Measurements from ENCODE around the gene TLE1. TPM values are rescaled to one million over a fixed set of nuclear protein-coding genes. Genes with fewer than 3 reads are reported as not detected.

TLE1 gene
- total RNA-seq, 1 donor from 2014 or later = 40.0 TPM

DNA sequence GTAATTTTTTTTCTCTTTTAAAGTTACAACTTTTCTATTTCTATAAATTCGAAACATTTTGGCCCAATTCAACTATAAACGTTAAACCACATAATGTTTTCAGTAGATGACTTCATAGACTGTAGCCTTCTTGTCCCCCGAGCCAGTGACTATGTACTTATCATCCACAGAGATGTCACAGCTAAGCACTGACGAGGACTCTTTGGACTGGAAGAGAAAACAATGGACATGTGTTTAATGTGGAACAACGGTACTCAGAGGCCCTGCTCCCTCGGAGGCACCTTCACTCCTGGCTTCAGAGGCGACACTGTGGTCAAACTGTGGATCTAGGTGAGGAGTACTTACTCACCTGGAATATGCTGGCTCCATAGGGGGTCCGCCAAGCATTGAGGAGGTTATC is 105.2 kb downstream of the TLE1 start:
- Histone ChIP-seq H3K4me3 (ENCODE audit: low read depth, low read length) (no peak overlapping the region), H3K36me3 (ENCODE audit: control insufficient read depth, insufficient read depth, low read length) (peaks cover 4% of the 10 kb centered on the region), H3K27me3 (ENCODE audit: control insufficient read depth, insufficient read depth, low read length) (no peaks in the 10 kb centered on the region)
- no peak for TF ChIP-seq CTCF (IDR thresholded peaks at IDR 0.05; ENCODE audit: insufficient read depth, low read length, severe bottlenecking)
- DNase-seq (ENCODE audit: low read depth) (no peak), FAIRE-seq (peak; percentile 32)

GRCh38 chr9:81581986-81582385 is 107.4 kb downstream of the TLE1 start:
- Histone ChIP-seq H3K27me3 (ENCODE audit: control insufficient read depth, insufficient read depth, low read length) (no peaks in the 10 kb centered on the region), H3K36me3 (ENCODE audit: control insufficient read depth, insufficient read depth, low read length) (peaks cover 4% of the 10 kb centered on the region), H3K4me3 (ENCODE audit: low read depth, low read length) (no peak overlapping the region)
- FAIRE-seq (no peak), DNase-seq (ENCODE audit: low read depth) (no peak)
- TF ChIP-seq CTCF (IDR thresholded peaks at IDR 0.05; ENCODE audit: insufficient read depth, low read length, severe bottlenecking) = no peak

GRCh38 chr9:81579381-81579780 is 110.0 kb downstream of the TLE1 start:
- peaks cover 1% of the 10 kb centered on the region for H3K36me3 ChIP-seq (ENCODE audit: control insufficient read depth, insufficient read depth, low read length)
- DNase-seq (ENCODE audit: low read depth) (no peak), FAIRE-seq (no peak)
- no peak overlapping the region for H3K4me3 ChIP-seq (ENCODE audit: low read depth, low read length)
- no peaks in the 10 kb centered on the region for H3K27me3 ChIP-seq (ENCODE audit: control insufficient read depth, insufficient read depth, low read length)
- TF ChIP-seq CTCF (IDR thresholded peaks at IDR 0.05; ENCODE audit: insufficient read depth, low read length, severe bottlenecking) = no peak

DNA sequence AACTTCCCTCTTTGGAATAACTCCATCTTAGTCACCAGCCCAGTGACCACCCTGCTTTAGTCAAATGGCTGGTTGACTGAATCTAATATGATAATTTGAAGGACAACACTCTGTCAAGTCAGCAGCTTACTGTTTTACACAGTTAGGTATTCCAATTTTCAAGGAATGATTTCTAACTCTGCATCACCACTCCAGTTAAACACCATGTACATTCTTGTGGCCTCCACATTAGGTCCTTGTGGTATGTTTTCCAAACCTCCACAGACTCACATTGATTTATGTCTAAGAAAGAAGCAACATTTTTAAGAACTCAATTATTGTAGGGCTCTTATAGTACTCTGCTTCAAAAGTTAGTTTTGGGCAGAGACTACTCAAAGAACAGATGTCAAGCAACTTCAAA is 110.7 kb downstream of the TLE1 start:
- Histone ChIP-seq H3K27me3 (ENCODE audit: control insufficient read depth, insufficient read depth, low read length) (no peaks in the 10 kb centered on the region), H3K4me3 (ENCODE audit: low read depth, low read length) (no peak overlapping the region), H3K36me3 (ENCODE audit: control insufficient read depth, insufficient read depth, low read length) (no peaks in the 10 kb centered on the region)
- FAIRE-seq (no peak), DNase-seq (ENCODE audit: low read depth) (no peak)
- no peak for TF ChIP-seq CTCF (IDR thresholded peaks at IDR 0.05; ENCODE audit: insufficient read depth, low read length, severe bottlenecking)

- FAIRE-seq = no peak
- TF ChIP-seq CTCF (IDR thresholded peaks at IDR 0.05; ENCODE audit: insufficient read depth, low read length, severe bottlenecking) = no peak
- no peaks in the 10 kb centered on the region for H3K36me3 ChIP-seq (ENCODE audit: control insufficient read depth, insufficient read depth, low read length)
- no peak overlapping the region for H3K4me3 ChIP-seq (ENCODE audit: low read depth, low read length)
- DNase-seq (ENCODE audit: low read depth) = peak; percentile 28
- H3K27me3 ChIP-seq (ENCODE audit: control insufficient read depth, insufficient read depth, low read length) = no peaks in the 10 kb centered on the region
Observed at GRCh38 chr9:81575956-81576355, 113.4 kb downstream of the TLE1 start.

- no peak for TF ChIP-seq CTCF (IDR thresholded peaks at IDR 0.05; ENCODE audit: insufficient read depth, low read length, severe bottlenecking)
- Histone ChIP-seq H3K4me3 (ENCODE audit: low read depth, low read length) (no peak overlapping the region), H3K27me3 (ENCODE audit: control insufficient read depth, insufficient read depth, low read length) (no peaks in the 10 kb centered on the region), H3K36me3 (ENCODE audit: control insufficient read depth, insufficient read depth, low read length) (no peaks in the 10 kb centered on the region)
- no peak for FAIRE-seq
- DNase-seq (ENCODE audit: low read depth) = no peak
Observed at GRCh38 chr9:81574405-81574804, 114.9 kb downstream of the TLE1 start.
